Endothelial cell of umbilical vein (primary cell): Measurements from ENCODE around the gene SNRNP27. TPM values are rescaled to one million over a fixed set of nuclear protein-coding genes. Genes with fewer than 3 reads are reported as not detected.

Source experiments
- BruUV-seq: library from RNA; stranded (reverse); fragments of 400-500 nt; replicated peaks from 2 replicates; lab custom pipeline; 2021; lab: Mats Ljungman, UMichigan
- CTCF ChIA-PET: fragments of 300-600, 350-600 bp; sonication (Branson Sonifier 250); formaldehyde crosslinking; loops from one replicate; lab custom pipeline; 2021; ENCODE audit warnings: antibody characterized with exemption, inconsistent platforms; lab: Charles Lee
- POLR2A ChIA-PET: fragments of 300-600, 350-600 bp; sonication (Branson Sonifier 250); formaldehyde crosslinking; loops from one replicate; lab custom pipeline; 2021; ENCODE audit warnings: antibody characterized with exemption, inconsistent platforms; lab: Charles Lee
- DNase-seq: peaks from one replicate; pipeline ENCODE4 v3.0.0-alpha.2; 2011; ENCODE audit warnings: low read depth, low spot score
- FAIRE-seq: peaks from 2 replicates; lab custom pipeline; 2011; peaks lifted over from hg19 to GRCh38; lab: Jason Lieb, UNC
- H2AFZ ChIP-seq: 2 replicates; pipeline ENCODE4 v1.6.0; 2012; ENCODE audit warnings: low read depth, low read length, control low read depth, inconsistent platforms
- H3K27ac ChIP-seq: 2 replicates; pipeline ENCODE4 v1.5.1; 2011; ENCODE audit warnings: low read depth, mild to moderate bottlenecking, control low read depth, low read length, moderate library complexity; ENCODE audit not compliant: insufficient read depth
- H3K27me3 ChIP-seq, 2 experiments: 2 replicates each; pipeline versions ENCODE4 v1.6.0 to v1.6.1; 2011; ENCODE audit warnings: low read length in 2 of 2, mixed read lengths in 1 of 2; ENCODE audit not compliant: control insufficient read depth in 2 of 2, insufficient read depth in 2 of 2
- H3K36me3 ChIP-seq, 2 experiments: 2 replicates in 1 of 2; 3 replicates in 1 of 2; pipeline ENCODE4 v1.5.1; 2011; ENCODE audit warnings: low read length in 2 of 2, mild to moderate bottlenecking in 1 of 2, moderate library complexity in 1 of 2; ENCODE audit not compliant: control insufficient read depth in 2 of 2, insufficient read depth in 2 of 2; ENCODE audit errors: extremely low read depth in 1 of 2
- H3K4me1 ChIP-seq: 3 replicates; pipeline ENCODE4 v1.5.1; 2011; ENCODE audit warnings: mild to moderate bottlenecking, low read length; ENCODE audit not compliant: control insufficient read depth, insufficient read depth; ENCODE audit errors: extremely low read depth
- H3K4me2 ChIP-seq: 2 replicates; pipeline ENCODE4 v1.6.1; 2011; ENCODE audit warnings: low read length, control low read depth, mixed read lengths; ENCODE audit not compliant: insufficient read depth
- H3K4me3 ChIP-seq, 3 experiments: fragments of 200-600 bp in 1 of 3; sonication (generic), shearing (Covaris generic) in 1 of 3; replicated peaks in 1 of 3; 2 replicates each; pipeline ENCODE4 v1.5.1; 2011 to 2016; ENCODE audit warnings: control low read depth in 3 of 3, low read length in 3 of 3, mild to moderate bottlenecking in 2 of 3, inconsistent platforms in 1 of 3, low read depth in 1 of 3, moderate library complexity in 1 of 3; ENCODE audit not compliant: insufficient read depth in 1 of 3
- H3K79me2 ChIP-seq: 2 replicates; pipeline ENCODE4 v1.6.0; 2012; ENCODE audit warnings: low read length, inconsistent platforms; ENCODE audit not compliant: control insufficient read depth, insufficient read depth
- H3K9ac ChIP-seq: replicated peaks from 2 replicates; pipeline ENCODE3; 2011; ENCODE audit warnings: low read length, control low read depth; ENCODE audit not compliant: insufficient read depth; ENCODE audit errors: extremely low read depth
- H3K9me1 ChIP-seq: replicated peaks from 3 replicates; pipeline ENCODE4 v1.6.0; 2011; ENCODE audit warnings: mild to moderate bottlenecking, low read length; ENCODE audit not compliant: control insufficient read depth, insufficient read depth; ENCODE audit errors: extremely low read depth
- H3K9me3 ChIP-seq: replicated peaks from 2 replicates; pipeline ENCODE4 v1.5.1; 2012; ENCODE audit warnings: low read length, inconsistent platforms; ENCODE audit not compliant: control insufficient read depth, insufficient read depth
- H4K20me1 ChIP-seq: replicated peaks from 2 replicates; pipeline ENCODE3; 2011; ENCODE audit warnings: mild to moderate bottlenecking, low read length; ENCODE audit not compliant: control insufficient read depth, insufficient read depth; ENCODE audit errors: extremely low read depth
- CTCF ChIP-seq, 2 donors: IDR thresholded peaks; 1 replicate in 1 of 2; 2 replicates in 1 of 2; pipeline ENCODE4 v1.5.1; 2011; ENCODE audit warnings: low read length in 2 of 2, mild to moderate bottlenecking in 2 of 2, moderate library complexity in 2 of 2, control low read depth in 1 of 2, inconsistent platforms in 1 of 2, low read depth in 1 of 2; ENCODE audit not compliant: insufficient read depth in 1 of 2; ENCODE audit errors: extremely low read depth in 1 of 2
- EZH2 ChIP-seq: IDR thresholded peaks from 2 replicates; pipeline ENCODE4 v1.6.1; 2012; ENCODE audit warnings: borderline replicate concordance, low read depth, mild to moderate bottlenecking, moderate library complexity, low read length, inconsistent platforms; ENCODE audit not compliant: severe bottlenecking
- FOS ChIP-seq: IDR thresholded peaks from 2 replicates; pipeline ENCODE4 v1.6.1; 2011; ENCODE audit warnings: mild to moderate bottlenecking, low read length, moderate library complexity, borderline replicate concordance; ENCODE audit not compliant: insufficient read depth
- GATA2 ChIP-seq: IDR thresholded peaks from 2 replicates; pipeline ENCODE4 v1.7.0; 2011; ENCODE audit warnings: low read depth, mild to moderate bottlenecking, moderate library complexity, mixed read lengths, low read length; ENCODE audit not compliant: insufficient read length, insufficient read depth
- JUN ChIP-seq: IDR thresholded peaks from 2 replicates; pipeline ENCODE4 v1.6.1; 2011; ENCODE audit warnings: borderline replicate concordance, low read depth; ENCODE audit not compliant: insufficient read length, insufficient read depth
- MAX ChIP-seq: IDR thresholded peaks from 2 replicates; pipeline ENCODE4 v1.6.1; 2011; ENCODE audit not compliant: insufficient read depth, insufficient read length
- MYC ChIP-seq: IDR thresholded peaks from one replicate; pipeline ENCODE4 v1.6.1; 2011; ENCODE audit warnings: mild to moderate bottlenecking, low read depth, low read length
- POLR2A ChIP-seq: IDR thresholded peaks from 2 replicates; pipeline ENCODE4 v1.6.1; 2012; ENCODE audit warnings: low read depth, mild to moderate bottlenecking, control low read depth, low read length
- POLR2AphosphoS5 ChIP-seq: IDR thresholded peaks from 2 replicates; pipeline ENCODE4 v1.6.1; 2012; ENCODE audit warnings: low read depth, mild to moderate bottlenecking, control low read depth, low read length, moderate library complexity; ENCODE audit not compliant: insufficient read depth
- dilution Hi-C: fragments of 300-500 bp; cut with MboI; formaldehyde crosslinking; loops from one replicate; pipeline ENCODE4 v1.15.0; 2019; ENCODE audit warnings: low sequenced_read_pairs; ENCODE audit not compliant: extremely low pct_ligation_motif_present
- intact Hi-C: fragments of 100-400 bp; cut with micrococcal nuclease; formaldehyde crosslinking; loops from one replicate; pipeline ENCODE4 v1.10.0; 2022
- polyA plus RNA-seq, 4 experiments: library from polyadenylated mRNA; depleted of rRNA in 3 of 4; stranded (reverse) in 3 of 4; unstranded in 1 of 4; fragments of >200 nt; gene quantifications; 2 replicates each; pipeline versions ENCODE4 v1.2.1 to v1.2.3, GENCODE V29; 2011 to 2012; ENCODE audit warnings: missing spikeins in 1 of 4
- total RNA-seq: library from RNA; stranded (reverse); gene quantifications from 2 replicates; pipeline ENCODE4 v1.2.3, GENCODE V29; 2021

The SNRNP27 gene
- total and polyA plus RNA-seq, 2 donors (not counting 3 experiments of a cell fraction or from before 2014, with no cell fraction given) = 12.7 to 50.6 TPM

DNA sequence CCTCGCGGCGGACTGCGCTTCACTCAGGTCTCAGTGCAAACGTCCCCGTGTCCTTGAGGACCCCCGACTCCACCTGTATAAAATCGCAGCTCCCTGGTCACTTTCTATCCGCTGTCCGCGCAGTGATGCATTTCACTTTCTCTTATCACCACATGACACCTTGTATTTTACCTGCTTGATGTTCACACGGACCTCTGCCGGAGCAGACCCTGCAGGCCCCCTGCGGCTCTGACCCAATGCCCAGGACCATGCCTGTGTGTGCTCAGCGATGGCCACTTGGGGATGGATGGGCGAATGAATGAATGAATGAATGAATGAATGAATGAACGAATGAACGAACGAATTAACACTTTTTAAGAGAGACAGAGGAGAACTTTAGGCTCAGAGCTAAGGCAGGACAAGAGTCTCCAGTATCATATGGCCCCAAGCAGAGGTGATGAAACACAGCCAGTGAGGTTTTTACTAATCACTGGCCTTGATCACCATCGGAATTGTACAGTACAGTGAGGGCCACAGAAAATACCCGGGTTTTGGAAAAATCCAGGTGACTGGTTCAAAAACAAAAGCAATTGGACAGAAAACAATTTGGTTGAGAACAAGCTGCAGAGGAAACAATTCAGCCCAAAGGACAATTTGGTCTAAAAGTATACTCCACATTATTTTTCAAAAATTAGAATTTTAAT is 55.3 kb downstream of the SNRNP27 start:
- Histone ChIP-seq H3K9me1 (no peaks in the 10 kb centered on the region), H3K4me2 (no peak overlapping the region), H3K36me3 (no peaks in the 10 kb centered on the region), H3K27me3 (peaks cover 0 to 2% of the 10 kb centered on the region in 2 experiments), H2AFZ (no peak overlapping the region), H3K9me3 (no peaks in the 10 kb centered on the region), H3K27ac (no peak overlapping the region), H3K4me1 (peaks cover 25% of the 10 kb centered on the region), H3K4me3 (no peak overlapping the region), H3K79me2 (no peaks in the 10 kb centered on the region), H3K9ac (no peak overlapping the region), H4K20me1 (no peaks in the 10 kb centered on the region)
- DNase-seq = no peak
- no TSS peak for BruUV-seq
- no peak for TF ChIP-seq FOS
- TF ChIP-seq MAX = no peak
- no peak for TF ChIP-seq EZH2
- FAIRE-seq = no peak
- POLR2A ChIA-PET = no interaction called here
- intact Hi-C loops = loop anchor here (5.0 kb wide), 1 partner anchor 53 kb away; no protein-coding TSS in a partner anchor
- CTCF ChIA-PET = no interaction called here
- dilution Hi-C loops = no loop called here

DNA sequence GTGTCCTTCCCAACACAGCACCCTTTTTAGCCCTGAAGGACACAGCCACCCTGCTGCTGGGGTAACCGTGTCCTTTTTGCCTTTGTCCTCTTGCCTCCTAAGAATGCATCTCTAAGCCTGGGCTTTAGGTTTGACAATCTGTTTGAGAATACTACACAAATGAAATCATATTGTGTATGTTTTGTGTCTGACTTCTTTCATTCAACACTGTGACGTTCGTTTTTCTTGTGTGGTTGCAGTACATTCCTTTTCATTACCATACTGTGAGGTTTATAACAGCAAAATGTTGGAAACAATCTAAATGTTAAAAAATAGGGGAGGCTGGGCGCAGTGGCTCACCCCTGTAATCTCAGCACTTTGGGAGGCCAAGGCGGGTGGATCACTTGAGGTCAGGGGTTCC is 56.5 kb downstream of the SNRNP27 start:
- Histone ChIP-seq H3K27me3 (peaks cover 0 to 3% of the 10 kb centered on the region in 2 experiments), H3K9ac (no peak overlapping the region), H3K9me1 (no peaks in the 10 kb centered on the region), H3K27ac (no peak overlapping the region), H2AFZ (no peak overlapping the region), H3K9me3 (no peaks in the 10 kb centered on the region), H3K4me3 (no peak overlapping the region), H3K4me1 (peaks cover 21% of the 10 kb centered on the region), H3K36me3 (no peaks in the 10 kb centered on the region), H4K20me1 (no peaks in the 10 kb centered on the region), H3K79me2 (no peaks in the 10 kb centered on the region), H3K4me2 (no peak overlapping the region)
- intact Hi-C loops (no loop called here), dilution Hi-C loops (no loop called here)
- ChIA-PET CTCF (no interaction called here), POLR2A (no interaction called here)
- TF ChIP-seq POLR2A = no peak
- TF ChIP-seq MAX = no peak
- TF ChIP-seq CTCF (IDR thresholded peaks at IDR 0.05; ENCODE audit: extremely low read depth in 1 of 2, insufficient read depth in 1 of 2, low read depth in 1 of 2, low read length in 2 of 2) = no peak
- no peak for TF ChIP-seq JUN
- no peak for TF ChIP-seq GATA2
- TF ChIP-seq MYC = no peak
- TF ChIP-seq FOS = no peak
- TF ChIP-seq POLR2AphosphoS5 = no peak
- TF ChIP-seq EZH2 = no peak
- BruUV-seq = no TSS peak
- DNase-seq = no peak
- FAIRE-seq = no peak
